HG03196 (cell line): Measurements from ENCODE around the gene SPDYE5.
"Not testable (repeated sequence)": the region's sequence is repeated elsewhere in the genome, so short reads cannot be mapped to it uniquely, and the experiment has no call there.

Experiments
- ATAC-seq: cut with Tn5 transposase; IDR thresholded peaks from one replicate; pipeline ENCODE4 v1.9.1; 2021; ENCODE audit not compliant: unreplicated experiment

The SPDYE5 gene, protein sequence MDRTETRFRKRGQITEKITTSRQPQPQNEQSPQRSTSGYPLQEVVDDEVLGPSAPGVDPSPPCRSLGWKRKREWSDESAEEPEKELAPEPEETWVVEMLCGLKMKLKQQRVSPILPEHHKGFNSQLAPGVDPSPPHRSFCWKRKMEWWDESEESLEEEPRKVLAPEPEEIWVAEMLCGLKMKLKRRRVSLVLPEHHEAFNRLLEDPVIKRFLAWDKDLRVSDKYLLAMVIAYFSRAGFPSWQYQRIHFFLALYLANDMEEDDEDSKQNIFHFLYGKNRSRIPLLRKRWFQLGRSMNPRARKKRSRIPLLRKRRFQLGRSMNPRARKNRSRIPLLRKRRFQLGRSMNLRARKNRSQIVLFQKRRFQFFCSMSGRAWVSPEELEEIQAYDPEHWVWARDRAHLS

DNA sequence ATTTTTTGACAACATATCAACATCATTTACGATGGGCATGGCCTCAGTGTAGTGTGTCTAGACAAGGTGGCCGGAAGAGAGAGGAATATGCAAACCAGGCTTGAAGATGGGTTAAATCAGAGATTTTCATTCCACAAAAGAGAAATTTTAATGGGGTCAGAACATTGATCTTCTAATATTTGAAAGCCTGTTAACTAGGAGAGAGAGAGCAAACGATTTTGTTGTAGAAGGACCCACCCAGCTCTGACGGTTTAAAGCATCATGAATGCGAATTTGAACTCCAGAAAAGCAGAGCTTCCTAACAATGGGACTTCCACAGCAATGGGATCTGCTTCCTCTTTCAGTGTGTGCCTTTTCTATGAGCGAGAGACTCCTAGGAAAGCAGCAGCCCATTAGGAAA lies at the start of gene SPDYE5:
SPDYE5 (plus strand) TSS at position 301 of the 400 bp plus-strand sequence. CDS start 1,728 bp downstream, outside the sequence.
- not testable (repeated sequence) for ATAC-seq

DNA sequence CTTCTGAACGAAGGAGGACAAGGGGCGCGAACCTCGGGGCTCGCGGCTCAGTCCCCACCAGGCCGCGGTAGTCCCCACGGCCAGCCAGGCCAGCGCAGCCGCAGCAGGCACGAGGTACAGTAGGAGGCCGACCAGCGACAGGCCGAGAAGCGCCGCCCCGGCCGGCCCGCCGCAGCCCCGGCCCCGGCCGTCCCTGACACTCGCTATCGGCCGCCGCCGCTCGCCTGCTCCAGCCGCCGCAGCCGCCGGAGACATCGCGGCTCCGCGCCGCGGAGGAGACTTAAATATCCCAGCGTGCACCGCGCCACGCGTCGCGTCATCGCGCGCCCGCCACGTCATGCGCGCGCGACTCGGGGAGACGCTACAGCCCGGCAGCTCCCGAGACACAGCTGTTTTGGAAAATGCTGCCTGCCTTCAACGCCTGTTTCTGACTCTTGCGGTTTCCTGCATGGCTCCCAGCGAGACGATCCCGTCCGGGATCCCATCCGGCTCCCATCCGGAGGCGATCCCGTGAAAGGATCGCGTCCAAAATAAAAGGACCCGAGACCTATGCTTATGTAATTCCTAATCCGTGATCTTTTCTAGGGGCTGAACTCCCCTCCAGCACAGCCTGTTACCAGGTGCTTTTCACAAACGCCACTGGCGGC lies 49.5 kb upstream of the SPDYE5 start:
- peak; percentile 79 for ATAC-seq

DNA sequence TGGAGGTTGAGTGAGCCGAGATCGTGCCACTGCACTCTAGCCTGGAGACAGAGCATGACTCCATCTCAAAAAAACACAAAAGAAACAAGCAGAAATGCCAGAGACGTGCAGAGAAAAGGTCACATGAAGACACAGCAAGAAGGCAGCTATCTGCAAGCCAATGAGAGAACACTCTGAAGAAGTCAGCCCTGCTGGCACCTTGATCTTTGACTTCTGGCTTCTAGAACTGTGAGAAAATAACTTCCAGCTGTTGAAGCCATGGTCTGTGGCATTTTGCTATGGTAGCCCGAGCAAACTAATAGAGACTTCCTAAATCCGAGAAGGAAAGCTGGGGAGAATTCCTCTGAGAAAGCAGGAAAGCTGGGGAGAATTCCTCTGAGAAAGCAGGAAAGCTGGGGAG lies 42.2 kb upstream of the SPDYE5 start:
- not testable (repeated sequence) for ATAC-seq

DNA sequence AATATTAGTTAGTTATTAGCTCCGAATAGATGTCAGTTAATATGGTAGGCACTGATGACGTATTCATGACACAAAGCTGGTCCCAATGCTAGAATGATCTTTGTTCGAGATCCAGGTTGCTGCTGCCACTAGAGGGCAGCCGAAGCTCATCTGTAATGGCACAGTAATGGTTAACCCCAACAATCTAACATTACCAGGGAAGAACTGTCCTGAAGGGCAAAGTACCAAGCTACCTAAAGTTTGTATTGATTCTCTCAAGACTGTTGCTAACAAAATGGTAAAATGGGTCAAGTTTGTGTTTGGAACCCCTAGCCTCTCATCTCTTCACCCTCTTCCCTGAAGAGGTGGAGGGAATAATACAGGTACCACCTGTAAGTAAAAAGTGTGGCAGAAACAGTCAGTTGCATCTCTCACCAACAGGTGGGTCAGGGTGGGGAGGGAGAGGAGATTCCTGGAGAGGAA lies 39.6 kb upstream of the SPDYE5 start:
- ATAC-seq, result peak; percentile 71

DNA sequence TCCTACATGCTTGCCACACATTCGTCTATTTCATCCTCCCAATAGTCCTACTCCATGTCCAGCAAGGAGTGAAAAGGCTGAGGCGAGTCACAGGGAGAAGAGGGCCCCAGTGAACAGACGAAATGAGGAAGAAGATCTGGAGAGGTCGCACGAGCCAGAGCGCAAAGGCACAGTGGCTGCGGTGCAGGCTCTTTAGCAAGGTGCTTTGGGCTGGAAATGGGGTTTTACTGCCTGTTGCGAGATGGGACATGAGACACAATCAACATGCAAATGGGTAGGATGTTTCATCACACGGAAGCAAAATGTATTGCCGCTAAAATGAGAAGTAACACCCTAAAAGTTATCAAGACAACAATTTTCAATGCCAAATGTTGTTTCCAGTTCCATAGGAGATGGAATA lies 35.7 kb upstream of the SPDYE5 start:
- not testable (repeated sequence) for ATAC-seq

DNA sequence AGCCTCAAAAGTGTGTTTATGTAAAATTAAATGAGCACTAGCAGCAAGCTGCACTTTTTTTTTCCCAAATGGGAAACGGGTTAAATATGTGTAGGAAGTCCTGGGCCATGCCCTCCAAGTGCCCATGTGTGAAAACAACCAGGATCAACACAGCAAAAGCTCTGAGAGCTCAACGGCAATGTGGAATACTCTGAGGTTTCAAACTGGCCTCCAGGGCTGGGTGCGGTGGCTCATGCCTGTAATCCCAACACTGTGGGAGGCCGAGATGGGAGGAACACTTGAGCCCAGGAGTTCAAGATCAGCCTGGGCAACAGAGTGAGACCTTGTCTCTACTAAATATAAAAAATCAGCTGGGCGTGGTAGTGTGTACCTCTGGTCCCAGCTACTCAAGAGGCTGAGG lies 34.1 kb upstream of the SPDYE5 start:
- not testable (repeated sequence) for ATAC-seq

DNA sequence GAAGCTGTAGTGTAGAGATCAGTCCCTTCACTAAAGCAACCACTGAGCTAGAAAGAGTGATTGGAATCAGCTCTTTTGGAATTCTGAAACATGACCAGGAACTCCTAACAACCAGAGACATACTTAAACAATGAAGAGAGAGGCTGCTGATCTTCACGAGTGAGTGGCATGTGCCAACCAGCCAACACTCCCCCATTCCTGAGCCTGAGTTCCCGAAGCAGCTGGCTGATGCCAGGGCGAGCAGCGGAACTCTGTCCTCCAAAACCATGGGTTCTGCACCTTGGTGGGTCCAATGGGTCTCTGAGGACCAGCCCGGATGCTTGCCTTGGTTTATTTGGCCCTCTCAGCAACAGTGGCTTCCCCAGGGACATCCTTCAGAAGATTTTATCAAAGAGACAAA lies 31.6 kb upstream of the SPDYE5 start:
- ATAC-seq, result not testable (repeated sequence)

DNA sequence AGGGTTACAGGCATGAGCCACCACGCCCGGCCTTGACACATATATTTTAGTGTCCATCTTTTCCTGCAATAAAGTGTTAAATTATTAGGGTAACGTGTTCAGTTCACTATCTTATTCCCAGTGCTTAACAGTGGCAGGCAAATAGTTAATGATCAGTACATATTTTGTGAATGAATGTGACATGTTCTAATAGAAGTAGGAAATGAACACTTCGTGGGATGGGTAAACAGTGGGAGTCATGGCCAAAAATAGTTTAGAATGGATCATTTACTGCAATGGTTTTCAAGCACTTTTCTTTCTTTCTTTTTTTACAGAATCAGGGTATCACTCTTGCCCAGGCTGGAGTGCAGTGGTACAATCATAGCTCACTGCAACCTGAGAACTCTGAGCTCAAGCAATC lies 22.0 kb upstream of the SPDYE5 start:
- ATAC-seq, result not testable (repeated sequence)

DNA sequence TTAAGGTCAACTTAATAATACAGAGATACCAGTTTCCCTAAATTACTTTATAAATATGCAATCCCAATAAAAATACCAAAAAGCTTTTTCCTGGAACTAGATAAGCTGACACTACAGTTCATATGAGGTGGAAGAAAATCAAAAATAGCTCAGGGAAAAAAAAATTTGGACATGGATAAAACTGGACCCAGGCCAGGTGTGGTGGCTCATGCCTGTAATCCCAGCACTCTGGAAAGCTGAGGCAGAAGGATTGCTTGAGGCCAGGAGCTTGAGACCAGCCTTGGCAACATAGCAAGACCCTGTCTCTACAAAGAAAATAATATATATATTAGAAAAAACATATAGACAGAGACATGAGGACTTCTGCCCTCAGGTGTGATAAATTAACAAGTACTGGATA lies 14.7 kb upstream of the SPDYE5 start:
- not testable (repeated sequence) for ATAC-seq

DNA sequence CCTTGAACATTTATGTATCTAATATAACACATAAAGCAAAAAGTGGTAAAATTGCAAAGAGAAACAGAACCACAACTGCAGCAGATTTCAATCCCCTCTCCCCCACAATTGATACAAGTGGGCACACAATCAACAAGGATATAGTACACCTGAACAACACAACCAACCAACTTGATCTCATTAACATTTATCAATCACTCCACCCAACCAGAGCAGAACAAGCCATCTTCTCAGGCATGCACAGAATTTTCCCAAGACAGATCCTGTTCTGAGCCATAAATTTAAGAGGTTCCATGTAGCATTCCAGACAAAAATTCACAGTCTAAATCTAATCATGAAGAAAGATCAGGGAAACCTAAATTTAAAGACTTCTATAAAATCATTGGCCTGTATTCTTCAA lies 11.8 kb upstream of the SPDYE5 start:
- not testable (repeated sequence) for ATAC-seq

DNA sequence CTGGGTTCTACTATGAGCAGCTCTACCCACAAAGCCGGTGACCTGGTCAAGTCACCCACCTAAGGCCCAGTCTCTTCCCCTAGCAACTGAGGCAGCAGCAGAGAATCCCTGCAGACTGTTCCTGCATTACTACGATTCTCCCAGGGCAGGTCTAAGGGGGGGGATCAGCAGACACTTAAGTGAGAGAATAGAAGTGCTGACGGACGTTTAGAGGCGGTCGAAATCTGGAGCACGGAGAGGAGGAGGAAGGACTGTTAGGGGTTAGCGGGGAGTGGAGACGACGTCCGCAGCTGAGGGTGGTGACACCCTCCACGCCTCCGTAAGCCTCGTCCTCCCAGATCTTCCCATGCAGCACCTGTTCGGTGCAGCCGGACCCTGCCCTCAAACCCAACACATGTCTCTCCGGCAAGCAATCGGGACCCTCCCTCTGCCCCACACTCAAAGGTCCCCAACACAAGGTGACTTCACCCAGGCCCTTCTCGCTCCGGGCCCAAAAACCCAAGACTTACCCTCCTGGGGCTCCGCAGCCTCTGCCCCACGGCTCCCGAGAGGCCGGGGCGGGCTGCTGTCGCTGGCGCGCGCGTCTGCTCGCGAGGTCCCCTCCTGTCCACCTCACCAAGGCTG lies 6.7 kb upstream of the SPDYE5 start:
- ATAC-seq, result not testable (repeated sequence)

DNA sequence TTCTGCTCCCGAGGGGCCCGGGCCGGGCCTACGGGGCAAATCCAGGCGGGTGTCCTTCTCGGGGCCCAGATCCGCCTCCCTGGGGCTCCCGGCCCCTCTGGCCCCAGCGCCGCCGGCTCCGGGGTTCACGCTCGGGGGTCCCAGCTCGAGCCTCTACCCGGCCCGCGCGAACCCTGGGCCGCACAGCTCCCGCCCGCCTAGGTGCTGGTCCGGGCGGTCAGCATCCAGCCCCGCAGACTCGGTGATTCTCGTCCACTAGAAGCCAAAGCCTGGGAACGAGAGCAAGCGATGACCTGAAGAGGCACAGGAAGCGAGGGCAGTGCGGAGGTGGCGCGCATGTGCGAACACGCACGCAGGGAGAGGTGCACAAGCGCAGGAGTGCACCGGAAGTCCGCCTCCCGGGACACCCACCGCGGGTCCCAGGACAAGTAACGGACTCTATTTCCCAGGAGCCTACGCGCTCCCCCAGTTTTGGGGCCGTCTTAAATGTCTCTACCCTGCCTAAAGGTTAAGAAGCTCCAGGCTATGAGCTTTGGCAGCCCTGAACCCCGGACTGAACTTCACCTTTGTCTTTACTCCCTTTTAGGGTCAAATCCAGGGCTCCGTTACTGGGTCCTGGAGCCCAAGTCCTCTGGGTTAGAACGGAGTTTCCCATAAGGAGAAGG lies 6.0 kb upstream of the SPDYE5 start, which contains the start of gene POM121C:
POM121C (minus strand) TSS at position 321 of the 665 bp plus-strand sequence. CDS start 44,803 bp downstream, outside the sequence.
- peak; percentile 99 for ATAC-seq

DNA sequence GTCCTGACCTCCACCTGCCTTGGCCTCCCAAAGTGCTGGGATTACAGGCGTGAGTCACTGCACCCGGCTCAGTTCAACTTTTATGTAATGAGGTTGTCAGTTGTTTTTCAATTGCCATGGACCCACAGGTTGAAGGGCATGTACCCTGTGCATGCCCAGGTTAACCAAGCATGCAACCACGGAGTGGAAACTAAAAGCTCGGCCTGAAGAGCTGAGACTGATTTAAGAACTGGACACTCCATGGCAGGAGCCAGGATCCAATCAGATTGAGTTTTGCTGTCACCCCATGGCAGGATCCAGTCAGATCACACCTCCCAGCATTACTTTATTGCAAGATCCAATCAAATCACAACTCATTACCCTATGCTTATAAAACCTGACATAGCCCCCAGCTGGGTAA lies 16.9 kb downstream of the SPDYE5 start:
- not testable (repeated sequence) for ATAC-seq

DNA sequence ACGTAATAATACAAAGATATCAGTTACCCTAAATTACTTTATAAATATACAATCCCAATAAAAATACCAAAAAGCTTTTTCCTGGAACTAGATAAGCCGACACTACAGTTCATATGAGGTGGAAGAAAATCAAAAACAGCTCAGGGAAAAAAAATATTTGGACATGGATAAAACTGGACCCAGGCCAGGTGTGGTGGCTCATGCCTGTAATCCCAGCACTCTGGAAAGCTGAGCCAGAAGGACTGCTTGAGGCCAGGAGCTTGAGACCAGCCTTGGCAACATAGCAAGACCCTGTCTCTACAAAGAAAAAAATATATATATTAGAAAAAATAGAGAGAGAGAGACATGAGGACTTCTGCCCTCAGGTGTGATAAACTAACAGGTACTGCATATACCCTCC lies 26.7 kb downstream of the SPDYE5 start:
- not testable (repeated sequence) for ATAC-seq

DNA sequence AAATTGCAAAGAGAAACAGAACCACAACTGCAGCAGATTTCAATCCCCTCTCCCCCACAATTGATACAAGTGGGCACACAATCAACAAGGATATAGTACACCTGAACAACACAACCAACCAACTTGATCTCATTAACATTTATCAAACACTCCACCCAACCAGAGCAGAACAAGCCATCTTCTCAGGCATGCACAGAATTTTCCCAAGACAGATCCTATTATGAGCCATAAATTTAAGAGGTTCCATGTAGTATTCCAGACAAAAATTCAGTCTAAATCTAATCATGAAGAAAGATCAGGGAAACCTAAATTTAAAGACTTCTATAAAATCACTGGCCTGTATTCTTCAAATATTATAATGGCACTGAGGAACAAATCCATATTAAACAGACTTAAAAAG lies 29.6 kb downstream of the SPDYE5 start:
- not testable (repeated sequence) for ATAC-seq

DNA sequence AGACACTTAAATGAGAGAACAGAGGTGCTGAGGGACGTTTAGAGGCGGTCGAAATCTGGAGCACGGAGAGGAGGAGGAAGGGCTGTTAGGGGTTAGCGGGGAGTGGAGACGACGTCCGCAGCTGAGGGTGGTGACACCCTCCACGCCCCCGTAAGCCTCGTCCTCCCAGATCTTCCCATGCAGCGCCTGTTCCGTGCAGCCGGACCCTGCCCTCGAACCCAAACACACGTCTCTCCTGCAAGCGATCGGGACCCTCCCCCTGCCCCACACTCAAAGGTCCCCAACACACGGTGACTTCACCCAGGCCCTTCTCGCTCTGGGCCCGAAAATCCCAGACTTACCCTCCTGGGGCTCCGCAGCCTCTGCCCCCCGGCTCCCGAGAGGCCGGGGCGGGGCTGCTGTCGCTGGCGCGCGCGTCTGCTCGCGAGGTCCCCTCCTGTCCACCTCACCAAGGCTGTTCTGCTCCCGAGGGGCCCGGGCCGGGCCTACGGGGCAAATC lies 35.2 kb downstream of the SPDYE5 start:
- ATAC-seq, result not testable (repeated sequence)

DNA sequence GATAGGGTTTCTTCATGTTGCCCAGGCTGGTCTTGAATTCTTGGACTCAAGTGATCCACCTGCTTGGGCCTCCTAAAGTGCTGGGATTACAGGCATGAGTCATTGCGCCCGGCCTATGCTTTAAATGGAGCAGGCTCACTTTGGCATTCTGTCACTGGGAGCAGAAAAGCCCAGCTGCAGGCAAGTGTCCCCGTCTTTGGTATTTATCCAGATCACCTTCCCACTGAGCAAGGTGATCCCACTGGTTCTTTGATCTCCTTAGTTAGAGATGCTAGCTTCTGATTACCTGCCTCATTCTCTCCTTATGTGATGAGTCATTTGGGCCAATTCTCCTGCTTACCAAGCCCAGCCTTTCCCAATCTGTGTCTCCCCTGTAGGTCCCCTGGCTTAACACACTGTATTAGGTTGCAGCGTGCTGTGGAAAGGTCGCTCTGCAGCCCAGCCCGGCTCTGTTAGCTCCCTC lies 39.3 kb downstream of the SPDYE5 start:
- ATAC-seq, result no peak

DNA sequence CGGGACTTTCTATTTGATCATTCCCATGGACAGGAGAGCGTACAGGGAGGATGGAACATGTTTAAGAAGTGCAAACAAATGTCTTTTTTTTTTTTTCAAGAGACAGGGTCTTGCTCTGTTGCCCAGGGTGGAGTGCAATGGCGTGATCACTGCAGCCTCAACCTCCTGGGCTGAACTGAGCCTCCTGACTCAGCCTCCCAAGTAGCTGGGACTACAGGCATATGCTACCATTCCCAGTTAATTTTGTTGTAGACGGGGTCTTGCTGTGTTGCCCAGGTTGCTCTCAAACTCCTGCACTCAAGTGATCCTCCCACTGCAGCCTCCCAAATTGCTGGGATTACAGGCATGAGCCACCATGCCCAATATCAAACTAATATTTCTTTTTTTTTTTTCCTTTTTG lies 40.5 kb downstream of the SPDYE5 start:
- no peak for ATAC-seq

DNA sequence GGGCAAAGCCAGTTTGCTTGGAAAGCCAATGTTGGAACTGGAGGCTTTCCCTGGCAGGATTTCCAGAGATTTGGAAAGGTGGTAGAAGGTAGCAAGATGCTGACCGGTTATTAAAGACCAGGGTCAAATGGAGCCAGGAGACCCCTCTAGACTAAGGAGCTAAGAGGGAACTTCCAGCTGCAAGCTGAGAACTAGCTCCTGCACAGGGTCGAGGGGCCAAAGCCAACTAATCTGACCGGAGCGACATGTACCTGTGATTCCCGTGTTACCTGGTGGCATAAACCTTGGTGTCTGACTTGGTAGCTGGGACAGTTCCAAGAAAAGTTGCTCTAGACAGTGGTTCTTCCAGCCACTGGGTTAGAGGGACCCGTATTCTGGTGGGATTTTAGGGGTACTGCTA lies 41.8 kb downstream of the SPDYE5 start:
- no peak for ATAC-seq

DNA sequence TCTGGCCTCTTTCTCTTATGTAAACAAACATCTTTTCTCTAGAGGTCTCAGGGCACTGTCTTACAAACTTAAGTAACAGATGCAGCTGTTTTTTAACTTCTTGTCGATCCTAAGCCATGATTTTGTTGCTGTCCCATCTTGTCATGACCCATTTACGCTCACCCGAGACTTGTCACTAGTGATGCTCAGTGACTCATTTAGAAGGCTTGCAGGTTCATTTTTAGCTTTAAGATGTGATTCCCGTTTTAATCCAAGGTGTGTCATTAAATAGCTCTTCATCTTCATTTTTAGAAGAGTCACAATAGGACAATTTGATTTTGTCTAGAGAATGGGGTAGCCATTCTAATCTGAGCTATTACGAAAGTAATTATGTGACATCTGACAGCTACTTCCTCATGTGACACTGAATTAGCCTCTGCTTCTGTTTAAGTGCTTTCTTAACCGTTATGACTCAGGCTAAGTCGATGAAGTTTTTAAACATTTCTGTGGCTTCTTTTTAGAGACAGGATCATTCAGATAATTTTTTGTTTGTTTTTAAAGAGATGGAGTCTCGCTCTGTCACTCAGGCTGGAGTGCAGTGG lies 42.7 kb downstream of the SPDYE5 start:
- ATAC-seq, result peak; percentile 52
